Psoas muscle (tissue), 8 donors: ENCODE measurements around the gene BNC2. TPM values are rescaled to one million over a fixed set of nuclear protein-coding genes. Genes with fewer than 3 reads are reported as not detected.

ENCODE experiments used
- ATAC-seq, 4 donors: fragments of 200-7000 bp; cut with Tn5 transposase; one replicate each; pipeline ENCODE4 v1.9.1; 2020; ENCODE audit warnings: moderate library complexity in 3 of 4, mild to moderate bottlenecking in 2 of 4
- DNase-seq, 2 donors: peaks; one replicate each; pipeline ENCODE4 v3.0.0-alpha.2; 2020
- H3K27ac ChIP-seq: fragments of 200-600 bp; one replicate; pipeline ENCODE4 v1.8.0; 2022
- H3K27me3 ChIP-seq, 3 donors: fragments of 200-600 bp in 1 of 3; one replicate each; pipeline versions ENCODE4 v1.6.1 to v1.8.0; 2013 to 2022; ENCODE audit warnings: low read length in 2 of 3, mild to moderate bottlenecking in 2 of 3, moderate library complexity in 1 of 3; ENCODE audit not compliant: insufficient read depth in 3 of 3
- H3K36me3 ChIP-seq, 2 donors: fragments of 200-600 bp in 1 of 2; one replicate each; pipeline versions ENCODE4 v1.6.1 to v1.8.0; 2013 to 2022; ENCODE audit warnings: low read depth in 1 of 2, mild to moderate bottlenecking in 1 of 2, moderate library complexity in 1 of 2; ENCODE audit not compliant: insufficient read depth in 1 of 2
- H3K4me1 ChIP-seq: fragments of 200-600 bp; one replicate; pipeline ENCODE4 v1.8.0; 2022
- H3K4me3 ChIP-seq: fragments of 200-600 bp; one replicate; pipeline ENCODE4 v1.8.0; 2022; ENCODE audit warnings: mild to moderate bottlenecking
- H3K9me3 ChIP-seq: fragments of 200-600 bp; one replicate; pipeline ENCODE4 v1.8.0; 2022
- WGBS, 3 donors: extraction: QIAGEN DNeasy Blood & Tissue Kit; methylation state at CpG; one replicate each; pipeline versions ENCODE4 v1.1.6 to v1.1.7; 2013; 5-methylcytosine and 5-hydroxymethylcytosine counted together
- intact Hi-C, 2 donors: fragments of 100-400 bp; cut with DNase I; formaldehyde crosslinking; loops; one replicate each; pipeline versions ENCODE4 v1.11.0 to v1.14.2; 2022
- polyA plus RNA-seq, 3 donors: library from polyadenylated mRNA; stranded (reverse); fragments of 200-250 nt; gene quantifications; one replicate each; pipeline ENCODE4 v1.2.3, GENCODE V29; 2013
- total RNA-seq, 4 donors: library from RNA; stranded (reverse); fragmentation: NEBNext Ultra II Directional in 2 of 4; extraction: Animal tissue kit (Norgen Biotek cat#: 25700) in 2 of 4; gene quantifications; one replicate each; pipeline versions ENCODE4 v1.2.1 to v1.2.4, GENCODE V29; 2021 to 2023
- TF ChIP-seq, protein P1 (sequence below): fragments of 200-600 bp; IDR thresholded peaks from one replicate; pipeline ENCODE4 v1.8.0; 2022; ENCODE audit warnings: antibody characterized with exemption
- donor health status: healthy with polysubstance abuse.
- donor health status: DM: no; HTN: no; CAD: no; lungs with moderate emphysema.
- donor health status: Bipolar disorder and iron deficiency.
- donor health status: healthy.
- donor health status: DM: yes; HTN: yes; CAD: no.
- donor health status: DM: no; HTN: no; CAD: no.
- donor health status: DM: no; HTN: no; CAD: no.
- donor health status: DM: yes; HTN: yes; CAD: no.

The BNC2 gene
- total and polyA plus RNA-seq, 7 donors, result 1.3 to 168 (median 44.1) TPM

DNA sequence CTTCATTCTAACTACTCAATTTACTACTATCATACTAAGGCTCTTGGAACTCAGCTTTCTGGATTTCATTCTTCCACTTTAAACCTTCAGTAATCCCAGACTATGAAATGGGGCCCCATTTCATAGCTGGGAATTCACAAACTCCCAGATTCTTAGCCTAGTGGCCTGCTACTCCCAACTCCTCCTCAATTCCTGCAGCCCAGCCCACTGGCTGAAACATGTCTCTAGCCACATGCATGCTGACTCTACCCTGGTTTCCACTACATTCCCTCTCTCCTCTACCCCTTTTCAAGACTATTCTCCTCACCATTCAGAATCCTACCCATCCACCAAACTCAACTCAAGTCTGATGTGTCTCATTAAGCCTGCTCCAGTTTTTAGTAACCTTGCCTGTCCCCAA lies 370.6 kb downstream of the BNC2 start:
- Histone ChIP-seq H3K27me3 (no peaks in the 10 kb centered on the region), H3K9me3 (no peaks in the 10 kb centered on the region), H3K4me3 (no peak overlapping the region), H3K4me1 (no peaks in the 10 kb centered on the region), H3K27ac (no peak overlapping the region), H3K36me3 (no peaks in the 10 kb centered on the region)
- DNase-seq, result no peak
- TF ChIP-seq, protein P1, sequence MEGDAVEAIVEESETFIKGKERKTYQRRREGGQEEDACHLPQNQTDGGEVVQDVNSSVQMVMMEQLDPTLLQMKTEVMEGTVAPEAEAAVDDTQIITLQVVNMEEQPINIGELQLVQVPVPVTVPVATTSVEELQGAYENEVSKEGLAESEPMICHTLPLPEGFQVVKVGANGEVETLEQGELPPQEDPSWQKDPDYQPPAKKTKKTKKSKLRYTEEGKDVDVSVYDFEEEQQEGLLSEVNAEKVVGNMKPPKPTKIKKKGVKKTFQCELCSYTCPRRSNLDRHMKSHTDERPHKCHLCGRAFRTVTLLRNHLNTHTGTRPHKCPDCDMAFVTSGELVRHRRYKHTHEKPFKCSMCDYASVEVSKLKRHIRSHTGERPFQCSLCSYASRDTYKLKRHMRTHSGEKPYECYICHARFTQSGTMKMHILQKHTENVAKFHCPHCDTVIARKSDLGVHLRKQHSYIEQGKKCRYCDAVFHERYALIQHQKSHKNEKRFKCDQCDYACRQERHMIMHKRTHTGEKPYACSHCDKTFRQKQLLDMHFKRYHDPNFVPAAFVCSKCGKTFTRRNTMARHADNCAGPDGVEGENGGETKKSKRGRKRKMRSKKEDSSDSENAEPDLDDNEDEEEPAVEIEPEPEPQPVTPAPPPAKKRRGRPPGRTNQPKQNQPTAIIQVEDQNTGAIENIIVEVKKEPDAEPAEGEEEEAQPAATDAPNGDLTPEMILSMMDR, result no peak
- intact Hi-C loops, result no loop called here
- no peak for ATAC-seq

DNA sequence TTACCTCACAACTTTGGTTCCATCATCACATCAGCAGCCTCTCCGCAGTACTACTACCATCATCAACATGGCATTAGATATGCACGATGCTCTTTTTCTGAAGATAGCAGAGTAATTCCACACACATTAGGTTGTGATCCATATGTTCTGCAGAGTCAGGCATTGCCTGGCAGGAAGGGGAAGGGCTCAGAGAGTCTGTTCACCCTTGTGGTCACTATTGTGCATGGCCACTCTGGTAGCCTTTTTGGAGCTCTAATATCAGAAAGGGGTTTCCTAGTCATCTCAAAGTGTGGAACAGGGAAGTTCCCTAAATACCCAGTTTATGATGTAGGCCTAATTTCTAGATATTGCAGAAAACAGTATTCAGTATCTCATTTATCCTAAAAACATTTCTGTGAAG lies 373.6 kb downstream of the BNC2 start:
- Histone ChIP-seq H3K9me3 (no peaks in the 10 kb centered on the region), H3K27ac (no peak overlapping the region), H3K4me1 (no peaks in the 10 kb centered on the region), H3K27me3 (no peaks in the 10 kb centered on the region), H3K36me3 (no peaks in the 10 kb centered on the region), H3K4me3 (no peak overlapping the region)
- intact Hi-C loops, result no loop called here
- WGBS, 3 donors, result 94 to 96% (median 95%) methylated on average over 2 of the region's 2 CpGs
- ATAC-seq (no peak), DNase-seq (no peak)
- TF ChIP-seq, protein P1, result no peak

DNA sequence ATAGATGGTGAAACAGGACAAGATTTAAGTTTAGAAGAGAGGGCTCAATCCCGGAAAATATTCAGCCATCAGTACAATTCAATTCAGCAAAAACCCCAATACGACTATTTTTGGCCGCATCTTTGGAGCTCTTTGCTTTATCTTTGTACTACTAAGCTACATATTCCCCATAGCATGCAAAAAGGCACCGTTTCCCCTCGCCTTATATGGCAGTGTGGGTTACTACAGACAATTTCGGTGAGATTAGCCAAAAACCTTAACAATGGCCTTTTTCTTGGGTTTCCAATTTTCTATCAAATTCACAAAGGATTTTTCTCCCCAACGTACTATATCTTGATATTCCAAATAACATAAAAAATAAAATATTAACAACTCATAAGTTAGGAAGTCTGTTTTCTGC lies 382.6 kb downstream of the BNC2 start:
- Histone ChIP-seq H3K9me3 (no peaks in the 10 kb centered on the region), H3K4me3 (no peak overlapping the region), H3K27ac (no peak overlapping the region), H3K36me3 (no peaks in the 10 kb centered on the region), H3K27me3 (no peaks in the 10 kb centered on the region), H3K4me1 (no peaks in the 10 kb centered on the region)
- DNase-seq (no peak), ATAC-seq (no peak)
- intact Hi-C loops, result no loop called here
- 74 to 86% (median 75%) methylated on average over 7 of the region's 7 CpGs for WGBS, 3 donors
- TF ChIP-seq, protein P1, result no peak

DNA sequence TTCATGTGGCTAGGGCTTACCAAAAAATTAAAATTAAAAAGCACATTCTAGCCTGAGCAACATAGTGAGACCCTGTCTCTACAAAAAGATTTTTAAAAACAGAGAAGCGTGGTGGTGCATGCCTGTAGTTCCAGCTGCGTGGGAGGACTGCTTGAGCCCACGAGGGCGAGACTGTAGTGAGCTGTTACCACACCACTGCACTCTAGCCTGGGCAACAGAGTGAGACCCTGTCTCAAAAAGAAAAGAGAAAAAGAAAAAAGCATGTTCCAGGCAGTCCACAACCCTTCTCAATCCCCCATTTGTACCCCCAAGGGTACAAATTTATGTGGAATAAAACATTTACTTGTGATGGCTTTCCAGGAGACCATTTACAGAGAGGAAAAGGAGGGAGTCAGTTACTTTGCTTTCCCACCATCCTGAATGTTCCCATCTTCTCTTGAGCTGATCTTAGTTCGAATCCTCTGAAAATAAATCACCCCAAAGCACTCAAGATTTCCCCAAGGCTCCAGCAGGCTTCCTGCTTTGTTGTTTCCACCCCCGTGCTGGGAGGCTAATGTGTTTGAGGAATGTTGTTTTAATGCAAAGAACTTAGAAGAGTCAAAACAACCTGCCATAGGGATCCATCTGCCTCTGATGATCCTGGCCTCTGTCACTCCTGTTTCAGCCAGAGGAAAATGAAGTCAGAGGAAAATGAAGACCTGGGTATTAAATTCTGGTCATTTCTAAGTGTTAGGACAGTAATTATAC lies 384.7 kb downstream of the BNC2 start:
- no peak overlapping the region for H3K4me3 ChIP-seq
- no peaks in the 10 kb centered on the region for H3K36me3 ChIP-seq
- H3K9me3 ChIP-seq, result no peaks in the 10 kb centered on the region
- ATAC-seq, result no peak
- 81 to 88% (median 87%) methylated on average over 6 of the region's 6 CpGs for WGBS, 3 donors
- H3K27ac ChIP-seq, result no peak overlapping the region
- intact Hi-C loops, result no loop called here
- TF ChIP-seq, protein P1, result no peak
- no peak for DNase-seq
- H3K27me3 ChIP-seq, result no peaks in the 10 kb centered on the region
- H3K4me1 ChIP-seq, result no peaks in the 10 kb centered on the region

DNA sequence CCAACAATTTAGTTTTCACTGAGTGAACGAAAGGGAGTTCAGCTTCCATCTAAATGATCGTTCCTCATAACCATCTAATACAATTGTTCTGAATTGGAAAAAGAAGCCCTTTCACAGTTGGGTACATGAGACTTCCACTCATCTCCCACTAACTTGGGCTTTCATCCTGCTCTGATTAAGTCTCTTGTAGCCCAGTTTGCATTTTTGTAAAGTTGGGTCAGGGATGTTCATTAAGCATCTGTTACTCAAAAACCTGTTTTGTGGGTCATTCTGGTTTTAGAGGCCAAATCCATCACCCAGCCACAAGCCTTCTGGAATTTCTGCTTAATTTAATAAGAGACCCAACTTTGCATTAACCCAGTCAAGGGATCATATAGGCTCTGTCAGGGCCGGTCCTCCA lies 385.3 kb downstream of the BNC2 start:
- Histone ChIP-seq H3K4me1 (no peaks in the 10 kb centered on the region), H3K27ac (no peak overlapping the region), H3K27me3 (no peaks in the 10 kb centered on the region), H3K4me3 (no peak overlapping the region), H3K9me3 (no peaks in the 10 kb centered on the region), H3K36me3 (no peaks in the 10 kb centered on the region)
- WGBS, 3 donors, result 83 to 90% (median 83%) methylated on average over 3 of the region's 3 CpGs
- TF ChIP-seq, protein P1, result no peak
- intact Hi-C loops, result no loop called here
- DNase-seq (no peak), ATAC-seq (no peak)
